GM15510 (cell line): Measurements from ENCODE around the gene PLEKHH1.

Experiments
- POLR2A ChIP-seq: IDR thresholded peaks from 3 replicates; pipeline ENCODE4 v1.6.1; 2011; ENCODE audit warnings: borderline replicate concordance; ENCODE audit not compliant: insufficient read length; ENCODE audit errors: extremely low read depth

The PLEKHH1 gene

DNA sequence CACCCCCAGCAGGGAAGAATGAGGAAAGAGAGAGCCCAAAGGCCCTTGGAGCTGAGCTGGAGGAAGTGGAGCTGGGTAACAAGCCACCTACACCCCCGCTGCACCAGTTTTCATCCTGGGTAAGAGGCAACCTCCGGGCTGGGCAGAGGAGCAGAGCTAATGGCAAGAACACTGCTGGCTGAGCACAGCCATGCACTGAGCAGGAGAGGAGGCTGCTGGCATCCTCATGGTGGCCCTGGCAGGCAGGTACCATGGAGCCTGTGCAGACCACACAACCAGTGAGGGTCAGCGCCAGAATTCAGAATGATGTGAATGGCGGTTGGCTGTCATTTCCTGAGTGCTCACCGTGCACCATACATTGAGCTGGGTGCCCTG, 29.7 kb downstream of the PLEKHH1 start:
- TF ChIP-seq POLR2A, result no peak

DNA sequence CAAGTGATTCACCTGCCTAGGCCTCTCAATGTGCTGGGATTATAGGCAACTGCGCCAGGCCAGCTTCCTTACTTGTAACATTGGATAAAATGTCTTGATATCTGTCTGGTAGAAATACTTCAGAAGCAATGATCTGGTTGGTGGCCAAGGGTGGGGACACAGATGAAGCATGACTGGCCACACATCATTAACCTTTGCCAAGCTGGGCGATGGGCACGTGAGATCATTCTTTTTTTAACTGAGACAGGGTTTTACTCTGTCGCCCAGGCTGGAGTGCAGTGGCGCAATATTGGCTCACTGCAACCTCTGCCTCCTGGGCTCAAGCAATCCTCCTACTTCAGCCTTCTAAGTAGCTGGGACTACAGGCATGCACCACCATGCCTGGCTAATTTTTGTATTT, 31.1 kb downstream of the PLEKHH1 start:
- no peak for TF ChIP-seq POLR2A

DNA sequence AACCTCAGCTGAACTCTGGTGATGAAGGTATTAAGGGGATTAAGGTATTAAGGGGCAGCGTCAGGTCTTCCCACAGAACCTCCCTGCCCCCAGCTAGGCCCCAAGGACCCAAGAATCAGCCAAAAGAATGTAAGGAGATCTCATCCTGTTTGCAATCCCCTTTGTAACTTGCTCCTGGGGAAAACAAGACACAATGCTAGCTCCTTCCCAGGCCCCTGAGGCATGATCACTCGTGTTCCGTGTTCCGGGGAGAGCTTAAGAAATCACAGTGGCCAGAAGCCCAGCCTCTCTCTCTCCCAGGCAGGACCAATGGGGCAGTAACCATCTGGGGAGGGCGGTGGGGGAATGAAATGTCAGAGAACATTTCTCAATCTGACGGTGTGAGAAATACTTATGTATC, 33.8 kb downstream of the PLEKHH1 start:
- no peak for TF ChIP-seq POLR2A

DNA sequence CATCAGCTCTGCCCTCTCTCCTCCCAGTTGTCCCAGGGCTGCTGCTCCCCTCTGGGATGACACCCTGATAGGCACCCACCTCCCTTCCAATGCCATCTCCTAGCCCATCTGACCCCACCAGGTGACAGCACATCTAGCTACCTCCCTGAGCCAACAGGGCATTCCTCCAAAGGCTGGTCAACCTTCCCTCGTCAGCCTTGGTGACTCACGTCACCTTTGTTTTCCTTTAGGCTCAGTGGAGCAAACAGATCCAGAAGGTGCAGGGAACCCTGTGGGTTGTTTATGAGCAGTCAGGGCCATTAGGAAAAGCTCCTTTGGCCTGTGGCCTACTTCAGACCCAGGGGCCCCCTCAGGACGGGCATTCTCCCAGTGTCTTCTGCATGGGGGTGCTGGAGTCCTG, 34.6 kb downstream of the PLEKHH1 start:
- no peak for TF ChIP-seq POLR2A

DNA sequence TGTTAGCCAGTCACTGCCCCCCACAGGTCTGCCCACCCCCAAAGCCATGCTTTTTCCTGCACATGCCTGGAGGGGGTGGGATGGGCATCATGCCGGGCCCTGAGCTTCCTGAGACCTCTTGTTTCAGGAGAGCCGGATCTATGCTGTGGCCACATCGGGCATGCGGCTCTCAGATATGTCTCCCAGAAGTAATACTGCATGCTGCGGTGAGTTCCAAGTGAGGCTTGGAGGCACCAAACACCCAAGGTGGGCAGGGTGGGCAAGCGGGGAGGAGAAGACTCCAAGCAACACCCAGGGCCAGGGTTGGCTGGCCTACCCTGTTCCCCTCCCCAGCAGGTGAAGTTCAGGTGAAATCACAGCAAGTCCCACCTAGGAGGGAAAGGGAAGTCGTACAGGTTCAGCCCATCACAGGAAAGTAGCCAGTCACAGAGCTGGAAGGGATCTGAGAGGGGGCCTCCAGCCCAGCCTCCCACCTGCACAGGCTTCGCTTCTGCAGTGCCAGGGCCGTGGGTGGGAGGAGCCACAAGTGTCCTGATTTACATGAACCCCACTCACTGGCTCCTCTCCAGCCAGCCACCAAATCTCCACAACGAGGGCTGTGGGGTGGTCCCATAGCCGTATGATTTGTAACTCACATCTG, 36.0 kb downstream of the PLEKHH1 start:
- no peak for TF ChIP-seq POLR2A

DNA sequence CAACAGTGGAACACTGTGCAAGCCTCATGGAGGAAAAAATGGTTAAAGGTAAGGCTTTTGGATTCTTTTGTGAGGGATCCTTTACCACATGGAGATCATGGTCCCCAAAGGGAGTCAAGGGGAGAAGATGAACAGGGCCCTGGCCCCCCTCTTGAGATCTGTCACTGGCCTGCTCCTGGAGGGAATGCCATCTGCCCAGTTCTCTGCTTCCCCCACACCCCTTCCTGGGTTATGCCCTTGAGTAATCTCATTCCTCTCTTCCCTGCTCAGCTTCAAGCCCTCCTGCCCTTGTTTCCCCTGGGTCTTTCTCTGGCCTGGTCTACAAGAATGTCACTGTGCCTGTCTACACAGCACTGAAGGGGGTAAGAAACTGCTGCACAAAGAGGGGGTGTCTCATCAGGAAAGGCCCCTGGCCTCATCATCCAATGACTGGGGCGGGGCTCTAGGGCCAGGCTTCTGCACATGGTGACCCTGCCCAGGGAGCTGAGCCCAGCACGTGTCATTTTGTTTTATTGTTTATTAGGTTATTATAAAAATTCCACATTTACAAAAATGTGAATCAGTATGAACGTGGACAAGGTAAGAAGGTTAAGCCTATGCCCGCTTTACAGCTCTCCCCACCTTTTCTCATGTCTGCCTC, 36.7 kb downstream of the PLEKHH1 start:
- no peak for TF ChIP-seq POLR2A

DNA sequence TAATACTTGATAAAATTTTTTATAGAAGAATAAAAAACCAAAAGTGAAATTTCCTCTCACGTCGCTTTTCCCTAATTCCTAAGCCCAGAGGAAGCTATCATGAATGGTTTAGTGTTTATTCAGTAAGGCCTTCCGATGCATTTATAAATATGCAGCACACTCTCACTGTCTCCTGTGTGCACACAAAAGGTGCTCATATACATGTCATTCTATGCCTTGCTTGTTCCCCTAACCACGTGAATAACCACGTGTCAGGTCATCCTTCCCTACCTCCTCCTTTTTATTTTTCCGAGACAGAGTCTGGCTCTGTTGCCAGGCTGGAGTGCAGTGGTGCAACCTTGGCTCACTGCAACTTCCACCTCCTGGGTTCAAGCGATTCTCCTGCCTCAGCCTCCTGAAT, 37.4 kb downstream of the PLEKHH1 start:
- TF ChIP-seq POLR2A, result no peak

DNA sequence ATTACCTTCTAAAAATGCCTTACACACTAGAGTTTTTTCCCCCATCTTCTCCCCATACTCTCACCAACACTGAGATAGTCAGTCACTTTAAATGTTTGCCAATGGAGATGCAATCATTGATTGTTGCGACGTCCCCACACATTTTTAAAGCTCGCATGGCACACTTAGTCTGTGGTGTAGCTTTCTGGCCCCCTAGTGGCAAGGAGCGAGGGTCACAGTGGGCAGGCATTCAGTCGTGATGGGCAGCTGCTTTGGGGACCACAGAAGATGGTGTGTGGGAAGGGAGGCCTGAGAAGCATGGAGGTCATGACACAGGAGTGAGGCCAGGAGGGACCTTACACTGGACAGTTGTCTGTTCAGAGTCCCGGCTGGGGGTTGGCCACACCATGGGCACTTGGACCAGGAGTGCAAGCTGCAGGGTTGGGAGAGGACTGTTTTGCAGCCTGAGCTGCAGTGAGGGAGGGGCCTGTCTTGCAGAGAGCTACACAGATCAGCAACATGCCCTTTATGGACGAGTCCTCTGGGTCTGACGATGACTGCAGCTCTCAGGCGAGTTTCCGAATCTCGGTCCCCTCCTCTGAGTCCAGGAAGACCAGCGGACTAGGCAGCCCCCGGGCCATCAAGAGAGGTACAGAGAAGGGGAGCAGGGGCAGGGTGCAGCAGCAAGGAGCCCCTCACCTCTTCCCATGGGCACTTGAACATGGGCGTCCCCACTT, 38.3 kb downstream of the PLEKHH1 start:
- no peak for TF ChIP-seq POLR2A

DNA sequence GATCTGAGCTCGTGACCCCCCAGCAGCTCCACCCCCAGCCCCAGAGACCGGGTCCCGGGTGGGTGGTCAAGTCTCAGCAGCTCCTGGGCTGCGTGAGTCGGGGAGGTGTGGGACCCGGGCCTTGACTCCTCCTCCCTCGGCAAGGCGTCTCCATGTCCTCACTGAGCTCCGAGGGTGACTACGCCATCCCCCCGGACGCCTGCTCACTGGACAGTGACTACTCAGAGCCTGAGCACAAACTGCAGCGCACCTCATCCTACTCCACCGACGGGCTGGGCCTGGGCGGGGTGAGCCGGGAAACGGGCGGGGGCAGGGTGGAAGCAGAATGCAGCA, 38.9 kb downstream of the PLEKHH1 start:
- no peak for TF ChIP-seq POLR2A

DNA sequence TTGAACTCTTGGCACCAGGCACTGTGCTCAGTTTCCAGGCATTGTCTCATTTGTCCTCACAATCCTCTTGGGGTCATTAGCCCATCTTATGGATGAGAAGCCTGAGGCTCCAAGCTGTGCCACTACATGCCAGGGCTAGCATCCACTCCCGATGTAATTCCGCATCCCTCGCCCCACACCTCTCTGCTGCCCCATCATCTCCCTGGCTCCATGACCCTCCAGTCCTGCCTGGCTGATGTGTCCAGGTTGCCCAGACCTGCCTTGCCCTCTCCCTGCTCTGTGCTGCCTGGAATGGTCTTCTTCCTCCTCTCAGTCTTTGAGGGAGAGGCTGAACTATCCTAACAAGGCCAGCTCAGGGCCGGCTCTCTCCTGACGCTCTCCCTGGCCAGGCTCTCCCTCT, 39.5 kb downstream of the PLEKHH1 start:
- TF ChIP-seq POLR2A, result no peak

DNA sequence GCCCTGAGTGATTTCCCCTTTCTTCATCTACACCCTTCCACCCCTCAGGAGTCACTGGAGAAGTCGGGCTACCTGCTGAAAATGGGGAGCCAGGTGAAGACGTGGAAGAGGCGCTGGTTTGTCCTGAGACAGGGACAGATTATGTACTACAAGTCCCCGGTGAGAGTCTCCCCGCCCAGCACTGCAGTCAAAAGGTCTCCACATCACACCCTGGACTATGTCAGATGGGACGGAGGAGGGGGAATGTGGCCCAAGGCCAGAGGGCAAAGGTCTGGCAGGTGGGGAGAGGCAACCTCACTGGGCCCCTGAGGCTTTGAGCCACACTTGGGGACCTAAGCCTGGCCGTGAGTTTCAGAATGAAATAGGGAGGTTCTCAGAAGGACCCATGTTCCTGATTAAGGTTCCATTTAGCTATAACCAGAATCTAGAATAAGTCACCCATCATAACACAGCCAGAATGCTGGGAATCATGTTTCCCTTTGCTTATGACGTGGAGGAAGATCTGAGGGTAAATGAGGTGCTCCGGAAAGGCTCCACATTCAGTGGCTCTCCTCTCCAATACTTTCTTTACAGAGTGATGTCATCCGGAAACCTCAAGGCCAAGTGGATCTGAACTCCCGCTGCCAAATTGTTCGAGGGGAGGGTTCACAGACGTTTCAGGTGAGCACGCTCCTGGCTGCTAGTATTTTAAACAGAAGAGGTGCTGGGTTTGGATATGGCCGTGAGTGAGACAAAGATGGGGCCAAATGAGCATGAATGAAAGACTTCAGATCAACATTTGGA, 40.3 kb downstream of the PLEKHH1 start:
- TF ChIP-seq POLR2A, result no peak

DNA sequence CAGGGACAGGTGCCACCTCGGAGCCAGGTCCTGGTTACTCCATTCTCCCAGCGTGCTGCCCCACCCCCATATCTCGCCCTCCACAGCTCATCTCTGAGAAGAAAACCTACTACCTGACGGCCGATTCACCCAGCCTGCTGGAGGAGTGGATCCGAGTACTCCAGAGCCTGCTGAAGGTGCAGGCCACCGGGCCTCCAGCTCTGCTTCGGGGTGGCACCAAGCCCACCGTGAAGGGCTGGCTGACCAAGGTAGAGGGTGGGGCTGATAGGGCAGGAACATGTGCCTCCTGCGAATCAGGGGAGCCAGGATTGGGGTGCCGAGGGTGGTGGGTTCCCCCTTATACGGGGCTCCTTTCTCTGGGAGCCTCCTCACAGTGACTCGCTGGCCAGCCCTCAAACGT, 41.1 kb downstream of the PLEKHH1 start:
- TF ChIP-seq POLR2A, result no peak

DNA sequence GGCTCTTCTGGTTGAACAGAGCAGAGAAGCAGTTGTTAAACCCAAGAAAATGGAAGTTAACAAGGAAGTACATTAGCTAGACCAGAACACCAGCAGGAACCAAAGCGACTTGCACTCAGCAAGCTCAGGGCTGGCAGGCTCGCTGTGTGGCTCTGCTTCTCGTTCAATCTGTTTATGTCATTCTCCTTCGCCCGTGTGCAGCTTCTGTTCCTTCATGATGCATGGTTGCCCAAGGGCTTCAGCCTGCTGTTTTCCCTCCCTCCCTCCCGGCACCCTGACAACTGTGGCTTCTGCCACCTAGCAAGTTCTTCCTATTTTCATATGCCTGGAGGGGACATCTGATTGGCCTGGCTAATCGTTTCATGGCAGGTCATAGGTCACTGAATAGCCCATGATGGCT, 41.7 kb downstream of the PLEKHH1 start:
- no peak for TF ChIP-seq POLR2A

DNA sequence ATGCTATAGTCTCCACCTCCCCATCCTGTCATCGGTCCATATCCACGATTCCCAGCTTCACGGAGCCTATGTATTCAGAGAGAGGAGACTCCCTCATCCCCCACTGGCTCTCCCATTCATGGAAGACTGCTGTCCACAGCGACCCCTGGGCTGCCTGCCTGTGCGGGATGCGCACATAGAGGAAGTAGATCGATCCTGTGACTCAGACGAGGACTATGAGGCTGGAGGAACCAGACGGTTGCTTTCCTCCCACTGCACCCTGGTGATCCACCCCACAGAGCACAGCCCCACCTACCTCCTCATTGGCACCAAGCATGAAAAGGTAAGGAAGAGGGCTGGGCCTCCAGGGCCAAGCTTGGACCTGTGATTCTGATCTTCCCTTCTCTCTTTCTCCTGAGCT, 42.6 kb downstream of the PLEKHH1 start:
- TF ChIP-seq POLR2A, result no peak

DNA sequence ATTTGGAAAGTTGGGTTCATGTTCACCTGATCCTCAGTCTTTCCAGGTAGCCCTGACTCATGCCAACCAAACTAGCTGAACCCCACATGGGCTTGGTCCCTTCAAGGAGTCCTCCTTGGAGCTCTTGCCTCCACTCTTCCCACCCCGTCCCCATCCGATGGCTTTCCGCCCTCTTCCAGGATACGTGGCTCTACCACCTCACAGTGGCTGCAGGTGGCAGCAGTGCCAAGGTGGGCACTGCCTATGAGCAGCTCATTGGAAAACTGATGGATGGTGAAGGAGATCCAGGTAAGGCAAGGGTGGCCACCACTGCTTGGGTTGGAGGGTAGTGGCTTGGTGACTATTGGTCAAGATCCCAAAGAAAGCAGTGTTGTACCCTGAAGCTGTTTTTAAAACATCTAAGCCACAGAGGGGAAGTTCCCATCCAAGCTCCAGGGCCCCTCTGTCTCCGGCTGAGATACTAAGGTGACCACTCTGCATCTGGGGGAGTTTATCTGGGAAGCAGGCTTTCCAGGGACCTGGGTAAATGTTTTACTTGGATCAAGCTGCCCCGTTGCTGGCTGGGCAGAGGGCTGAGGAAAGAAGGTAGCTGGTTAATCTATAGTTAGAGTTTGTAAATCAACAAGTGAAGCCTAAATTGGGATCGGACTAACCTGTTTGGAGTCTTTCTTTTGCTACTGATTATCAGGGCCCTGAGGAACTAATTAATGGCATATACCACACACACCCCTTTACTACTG, 43.3 kb downstream of the PLEKHH1 start:
- TF ChIP-seq POLR2A, result no peak
